CD4-positive, alpha-beta T cell treated with Interleukin-6 for 4 hours (primary cell): ENCODE results near the gene SUDS3.
"Not testable (repeated sequence)": the region's sequence is repeated elsewhere in the genome, so short reads cannot be mapped to it uniquely, and the experiment has no call there.

Source experiments
- DNase-seq: peaks from one replicate; pipeline ENCODE4 v3.0.0-alpha.2; 2020; ENCODE audit warnings: mixed read lengths

Gene SUDS3

DNA sequence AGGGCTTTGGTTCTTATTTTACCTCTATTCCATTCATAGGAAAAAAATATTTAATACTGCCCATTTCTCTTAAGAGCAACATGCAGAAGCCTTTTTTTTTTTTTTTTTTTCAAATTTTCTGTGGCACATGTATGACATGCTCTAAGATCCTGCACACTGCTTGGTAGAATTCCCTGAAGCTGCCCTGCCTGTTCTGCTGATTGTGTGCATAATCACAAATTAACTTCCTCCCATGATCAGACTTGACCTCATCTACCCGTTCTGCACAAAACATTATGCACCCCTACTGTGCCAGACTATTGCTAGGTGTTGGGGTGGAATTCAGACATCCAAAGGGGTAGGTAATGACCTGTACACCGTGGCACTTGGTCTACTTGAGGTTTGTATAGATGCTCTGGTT lies 22.2 kb downstream of the SUDS3 start:
- no peak for DNase-seq

DNA sequence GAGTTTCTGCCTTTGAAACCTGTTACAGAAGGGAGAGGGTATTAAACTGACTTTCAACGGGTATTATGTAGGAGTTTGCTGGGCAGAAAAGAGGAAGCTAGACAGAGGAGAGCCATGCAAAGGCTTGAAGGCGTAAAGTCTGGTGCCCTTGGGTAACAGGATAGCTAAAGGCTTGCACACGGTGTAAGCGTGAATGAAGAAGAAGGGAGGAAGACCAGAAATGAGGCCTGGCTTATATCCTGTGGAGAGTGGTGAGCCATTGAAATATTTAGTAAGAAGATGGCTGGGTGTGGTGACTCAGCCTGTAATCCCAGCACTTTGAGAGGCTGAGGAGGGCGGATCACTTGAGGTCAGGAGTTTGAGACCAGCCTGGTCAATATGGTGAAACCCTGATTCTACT lies 22.6 kb downstream of the SUDS3 start:
- no peak for DNase-seq

DNA sequence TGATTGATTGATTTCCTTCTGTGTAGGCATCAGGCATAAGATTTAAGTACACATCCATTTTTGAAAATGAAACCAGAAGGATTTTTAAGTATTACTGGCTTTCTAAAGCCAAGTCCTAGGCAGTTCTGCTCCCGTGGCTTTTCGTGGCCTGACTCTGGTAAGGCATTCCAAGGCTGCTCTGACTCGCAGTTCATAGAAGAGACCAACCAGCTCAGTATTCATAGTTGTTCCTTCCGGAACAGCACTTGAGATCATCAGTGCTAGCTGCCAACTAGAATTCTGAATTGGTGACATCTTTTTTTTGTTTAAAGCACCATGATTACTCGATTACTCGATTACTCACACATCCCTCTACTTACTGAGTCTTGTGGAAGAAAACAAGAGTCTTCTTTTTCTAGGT lies 25.9 kb downstream of the SUDS3 start:
- no peak for DNase-seq

DNA sequence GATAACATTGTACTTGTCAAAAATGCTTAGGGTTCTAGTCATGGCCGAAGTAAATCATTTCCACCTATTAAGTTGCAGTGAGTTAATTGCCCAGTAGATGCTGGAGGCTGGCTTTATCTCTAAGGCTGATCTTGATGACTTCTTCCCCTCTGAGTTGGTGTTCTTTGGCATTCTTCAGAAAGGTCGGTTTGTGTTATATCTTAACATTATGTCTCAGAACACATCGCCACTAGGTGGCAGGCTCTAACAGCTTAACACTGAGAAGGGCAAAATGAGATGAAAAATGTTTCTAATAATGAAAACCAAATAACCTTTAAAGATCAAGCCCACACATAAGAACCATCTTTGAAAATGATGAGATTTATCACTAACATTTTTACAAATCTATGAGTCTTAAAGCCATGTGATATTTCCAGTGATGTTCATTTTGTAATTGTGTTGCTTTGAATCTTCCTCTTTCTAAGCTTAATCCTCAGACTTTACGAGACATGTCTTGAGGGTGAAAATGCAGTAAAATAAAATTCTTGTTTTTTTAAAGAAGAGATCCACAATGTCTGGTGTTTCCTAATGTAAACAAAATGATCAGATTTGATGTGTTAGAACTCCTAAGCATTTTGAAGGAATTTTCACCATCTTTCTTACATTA lies 28.6 kb downstream of the SUDS3 start:
- DNase-seq: peak; percentile 57

DNA sequence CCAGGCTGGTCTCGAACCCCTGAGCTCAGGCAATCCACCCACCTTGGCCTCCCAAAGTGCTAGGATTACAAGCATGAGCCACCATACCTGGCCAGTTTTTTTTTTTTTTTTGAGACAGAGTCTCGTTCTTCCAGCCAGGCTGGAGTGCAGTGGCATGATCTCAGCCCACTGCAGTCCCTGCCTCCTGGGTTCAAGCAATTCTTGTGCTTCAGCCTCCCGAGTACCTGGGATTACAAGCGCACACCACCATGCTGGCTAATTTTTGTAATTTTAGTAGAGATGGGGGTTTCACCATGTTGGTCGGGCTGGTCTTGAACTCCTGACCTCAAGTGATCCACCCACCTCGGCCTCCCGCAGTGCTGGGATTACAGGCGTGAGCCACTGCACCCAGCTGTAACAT lies 31.9 kb downstream of the SUDS3 start:
- DNase-seq: not testable (repeated sequence)

DNA sequence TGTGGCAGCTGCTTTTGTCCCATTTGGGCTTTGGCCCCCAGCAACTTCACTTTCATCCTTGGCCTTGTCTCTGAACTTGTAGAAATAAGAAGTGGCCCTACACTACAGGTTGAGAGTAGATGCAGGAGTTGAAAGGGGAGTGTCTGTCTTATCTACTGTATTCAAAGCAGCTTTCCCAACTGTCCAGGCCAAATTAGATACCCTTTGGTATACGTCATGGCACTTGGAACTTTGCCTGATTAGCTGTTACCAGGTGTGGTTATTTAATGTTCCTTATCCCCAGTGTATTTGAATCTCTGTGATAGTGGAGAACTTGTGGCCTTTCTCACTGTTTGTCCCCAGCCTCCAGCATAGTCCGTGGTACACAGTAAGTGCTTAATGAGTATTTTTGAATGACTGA lies 33.5 kb downstream of the SUDS3 start:
- no peak for DNase-seq

DNA sequence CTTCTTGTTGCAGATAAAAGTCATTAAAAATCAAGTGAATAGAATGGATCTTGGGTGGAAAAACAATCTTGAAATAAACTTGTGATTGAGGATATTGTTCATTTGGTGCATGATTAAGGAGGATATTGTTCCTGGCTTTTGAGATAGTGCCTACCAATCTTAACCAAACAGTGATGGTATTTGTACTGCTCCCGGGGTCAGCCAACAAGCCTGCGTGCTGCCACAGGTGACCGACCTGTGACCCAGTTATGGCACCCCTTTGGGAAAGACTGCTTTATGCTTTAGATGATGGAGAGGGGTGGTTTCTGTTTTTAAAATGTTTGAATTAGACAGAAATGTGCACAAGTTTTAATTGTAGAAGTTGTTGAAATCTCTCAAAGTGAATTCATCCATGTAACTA lies 41.6 kb downstream of the SUDS3 start:
- DNase-seq: no peak

DNA sequence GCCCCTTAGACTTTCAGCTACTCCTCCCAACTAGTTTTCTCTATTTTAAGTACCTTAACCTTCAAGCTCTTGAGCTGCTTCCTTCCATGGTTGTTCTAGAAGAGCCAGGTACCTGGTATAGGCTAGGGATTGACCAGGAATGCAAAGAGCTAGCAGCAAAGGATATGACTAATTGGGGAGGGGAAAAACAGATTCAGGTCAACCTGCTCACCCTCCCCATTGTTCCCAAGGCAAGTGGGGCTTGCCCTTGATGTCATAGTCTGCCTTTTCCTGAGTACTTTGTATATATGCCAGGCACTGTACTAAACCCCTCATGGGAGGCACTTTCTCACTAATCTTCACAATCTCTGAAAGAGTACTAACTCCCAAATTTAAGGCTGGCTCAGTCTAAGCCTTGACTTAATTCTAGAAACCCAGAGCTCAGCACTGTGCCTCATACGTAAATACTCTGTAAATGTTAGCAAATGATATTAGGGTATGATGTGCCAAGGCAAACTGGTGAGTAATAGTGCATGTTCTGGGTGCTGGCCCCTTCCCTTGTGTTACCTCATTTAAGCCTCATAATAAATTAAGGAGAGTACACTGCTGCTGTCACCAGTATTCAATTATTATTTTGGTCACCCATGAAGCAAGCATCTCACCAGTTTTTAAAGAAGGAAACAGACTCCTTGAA lies 42.2 kb downstream of the SUDS3 start:
- no peak for DNase-seq

DNA sequence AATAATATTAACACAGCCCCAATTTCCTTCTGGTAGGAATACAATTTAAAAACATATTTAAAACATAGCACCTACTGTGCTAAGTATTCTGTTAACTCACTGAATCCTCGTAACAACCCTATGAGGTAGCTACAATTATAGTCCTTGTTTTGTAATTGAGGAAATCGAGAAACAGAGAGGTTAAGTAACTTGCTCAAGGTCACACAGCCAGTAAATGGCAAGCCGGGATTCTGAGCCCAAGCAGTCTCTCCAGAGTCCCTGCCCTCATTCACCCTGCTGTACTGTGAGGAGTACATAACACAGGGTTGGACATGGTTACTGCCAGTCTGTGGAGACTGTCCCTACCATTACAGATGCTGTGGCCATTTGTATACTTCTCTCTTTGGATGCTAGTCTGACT lies 44.3 kb downstream of the SUDS3 start:
- no peak for DNase-seq

DNA sequence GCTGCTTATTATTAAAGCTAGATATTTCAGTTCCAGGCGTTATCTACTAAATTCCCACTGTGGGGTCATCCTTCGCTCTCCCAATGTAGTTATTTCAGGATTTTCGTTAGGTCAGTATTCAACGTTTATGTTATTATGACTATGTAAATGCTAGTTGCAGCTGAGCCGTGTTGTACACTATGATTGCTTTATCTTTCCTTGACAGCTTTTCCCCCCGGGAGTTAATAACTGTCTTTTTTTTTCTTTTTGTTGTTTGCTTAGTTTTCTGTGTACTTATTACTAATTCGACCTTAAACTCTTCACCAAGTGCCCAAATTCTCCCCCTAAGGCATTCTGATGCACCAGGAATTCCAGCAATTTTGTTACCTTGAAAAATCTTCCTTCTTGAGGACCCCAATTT lies 48.5 kb downstream of the SUDS3 start:
- no peak for DNase-seq

DNA sequence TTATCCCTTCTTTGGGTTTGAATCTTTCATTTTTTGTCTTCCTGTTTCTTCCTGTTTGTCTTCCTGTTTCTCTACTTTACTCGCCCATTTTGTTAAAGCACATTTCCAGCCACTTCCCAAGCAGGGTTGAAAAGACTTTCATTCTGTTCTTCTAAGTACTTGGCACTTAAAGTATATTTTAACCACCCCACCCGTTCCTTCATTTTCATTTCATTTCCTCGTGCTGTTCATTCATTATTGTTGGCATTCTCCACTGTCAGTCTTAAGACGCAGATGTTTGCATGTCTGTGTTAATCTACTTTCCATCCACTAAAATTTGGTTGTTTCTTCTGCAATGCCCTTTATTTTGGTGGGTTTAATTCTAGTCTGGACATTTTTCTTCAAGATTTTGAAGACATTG lies 49.0 kb downstream of the SUDS3 start:
- DNase-seq: no peak

DNA sequence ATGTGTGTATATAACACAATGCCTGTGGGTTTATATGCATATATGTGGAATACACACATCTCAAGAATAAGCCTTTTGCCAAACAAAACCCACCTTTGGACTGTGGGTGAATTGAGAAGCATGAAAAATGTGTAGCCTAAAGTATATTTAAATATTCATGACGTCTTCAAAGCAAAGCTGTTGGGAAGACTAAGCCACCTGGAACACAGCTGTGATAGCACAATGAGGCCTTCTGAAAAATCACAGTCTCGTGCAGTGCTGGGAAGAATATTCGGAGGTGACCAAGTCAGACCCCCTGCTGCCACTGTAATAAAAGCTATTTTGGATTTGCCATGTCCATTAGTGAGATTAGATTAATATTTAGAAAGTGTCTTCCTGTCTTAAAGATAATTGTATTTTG lies 51.5 kb downstream of the SUDS3 start:
- no peak for DNase-seq

DNA sequence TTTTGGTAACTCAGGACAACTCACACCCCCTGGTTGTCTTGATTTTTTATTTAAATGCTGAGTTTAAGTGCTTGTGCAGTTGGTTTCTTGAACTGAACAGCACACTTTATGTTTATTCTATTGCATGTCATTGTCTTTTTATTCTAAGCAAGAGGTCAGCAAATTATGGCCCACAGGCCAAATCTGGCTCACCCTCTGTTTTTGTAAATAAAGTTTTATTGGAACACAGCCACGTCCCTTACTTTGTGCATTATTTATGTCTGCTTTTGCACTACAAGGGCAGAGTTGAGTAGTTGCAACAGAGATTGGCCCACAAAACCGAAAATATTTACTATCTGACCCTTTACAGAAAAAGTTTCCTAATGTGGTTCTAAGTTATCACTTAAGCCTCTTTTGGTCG lies 52.3 kb downstream of the SUDS3 start:
- no peak for DNase-seq

DNA sequence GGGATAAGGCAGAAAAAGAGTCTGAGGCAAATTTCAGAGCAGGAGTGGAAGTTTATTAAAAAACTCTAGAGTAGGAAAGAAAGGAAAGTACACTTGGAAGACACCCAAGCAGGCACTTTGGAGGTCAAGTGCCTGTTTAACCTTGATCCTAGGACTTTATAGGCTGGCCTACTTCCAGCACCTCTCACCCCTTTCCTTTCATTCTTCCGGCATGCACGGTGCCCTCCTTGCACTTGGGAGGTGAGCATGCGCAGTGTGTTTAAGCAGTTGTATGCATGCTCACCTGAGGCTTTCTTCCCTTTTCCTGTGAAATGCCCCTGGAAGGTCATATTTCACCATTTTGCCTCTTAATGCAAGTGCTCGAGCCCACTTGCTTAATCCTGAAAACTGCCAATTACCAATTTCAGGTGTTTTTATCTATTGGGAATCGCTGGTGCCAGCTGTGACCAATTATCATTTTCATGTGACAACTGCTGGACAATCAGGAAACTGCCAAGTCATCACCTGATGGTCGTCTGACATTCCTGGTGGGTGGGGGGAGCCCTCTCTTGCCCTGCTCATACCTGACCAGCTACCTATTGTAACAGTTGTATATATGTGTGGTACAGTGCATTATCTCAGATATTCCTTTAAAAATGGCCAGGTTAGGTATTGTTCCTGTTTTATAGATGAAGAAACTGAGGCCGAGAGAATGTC lies 53.5 kb downstream of the SUDS3 start:
- no peak for DNase-seq

DNA sequence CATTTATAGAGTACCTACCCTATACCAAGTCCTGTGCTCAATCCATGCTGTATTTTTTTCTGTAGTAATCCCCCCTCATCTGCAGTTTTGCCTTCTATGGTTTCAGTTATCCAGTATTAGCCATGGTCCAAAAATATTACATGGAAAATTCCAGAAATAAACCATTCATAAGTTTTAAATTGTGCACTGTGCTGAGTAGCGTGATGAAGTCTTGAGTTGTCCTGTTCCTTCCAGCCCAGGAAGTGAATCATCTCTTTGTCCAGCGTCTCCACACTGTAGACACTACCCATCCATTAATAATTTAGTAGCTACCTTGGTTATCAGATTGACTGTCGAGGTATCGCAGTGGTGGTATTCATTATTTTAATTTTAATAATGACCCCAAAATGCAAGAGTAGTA lies 54.2 kb downstream of the SUDS3 start:
- no peak for DNase-seq

DNA sequence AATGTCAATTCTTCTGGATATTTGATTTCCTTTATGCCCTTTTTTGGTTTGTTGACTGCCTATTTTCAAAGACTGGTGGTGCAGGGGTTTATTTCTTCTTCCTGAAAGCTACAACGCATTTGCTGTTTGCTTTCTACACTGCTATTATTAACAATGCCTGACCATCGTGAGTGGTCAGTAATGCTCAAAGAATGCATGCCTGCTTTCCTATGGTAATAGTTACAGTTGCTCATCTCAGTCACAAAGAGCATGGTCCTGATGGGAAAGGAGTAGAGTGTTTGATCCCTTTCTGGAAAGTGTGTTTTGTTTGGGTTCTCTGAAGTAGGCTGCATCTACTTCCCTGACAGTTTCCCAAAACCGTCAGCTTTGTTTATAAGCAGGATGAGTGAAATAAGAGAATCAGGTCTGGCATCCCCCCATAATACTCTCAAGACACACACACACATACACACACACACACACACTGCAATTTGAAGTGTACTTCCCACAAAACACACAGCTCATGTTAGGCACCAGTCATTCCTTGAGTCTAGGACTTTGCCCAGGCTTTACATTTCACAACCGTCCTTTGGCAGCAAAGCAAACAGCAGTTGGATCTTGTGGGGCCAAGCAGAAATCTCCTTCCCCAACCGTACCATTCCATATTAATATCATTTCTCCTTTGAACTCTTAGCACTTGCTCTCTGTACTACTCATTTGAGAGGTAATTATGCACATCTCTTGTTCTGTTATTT lies 56.6 kb downstream of the SUDS3 start:
- DNase-seq: no peak

DNA sequence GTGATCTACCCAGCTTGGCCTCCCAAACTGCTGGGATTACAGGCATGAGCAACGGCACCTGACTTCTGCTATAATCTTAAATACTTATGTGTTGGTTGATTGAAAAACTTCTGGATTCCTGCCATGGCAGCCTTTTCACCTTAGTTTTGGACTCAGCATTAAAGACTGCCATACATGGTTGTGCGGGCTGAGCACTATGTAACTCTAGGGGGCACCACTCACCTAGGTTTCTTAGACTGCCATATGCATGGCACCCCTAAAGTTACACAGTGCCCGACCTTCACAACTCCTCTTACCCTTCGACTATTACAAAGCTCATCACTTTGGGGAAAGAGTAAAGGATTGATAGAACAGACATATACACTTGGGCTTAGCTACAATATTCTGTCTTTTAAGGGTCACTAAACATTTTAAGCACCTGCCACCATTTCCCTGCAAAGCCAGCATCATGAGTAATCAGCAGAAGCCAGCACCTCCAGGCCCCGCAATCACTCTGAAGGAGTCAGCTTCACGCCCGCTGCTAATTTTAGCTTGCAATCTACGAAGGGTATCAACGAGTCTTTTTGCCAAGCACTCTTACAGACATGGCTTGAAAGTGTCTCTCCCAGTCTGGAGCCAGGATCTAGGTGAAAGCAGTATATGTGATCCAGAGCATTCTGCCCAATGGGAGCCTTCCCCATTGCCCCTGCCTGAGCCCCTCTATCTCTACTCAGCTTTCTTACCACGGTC lies 59.8 kb downstream of the SUDS3 start:
- DNase-seq: no peak

DNA sequence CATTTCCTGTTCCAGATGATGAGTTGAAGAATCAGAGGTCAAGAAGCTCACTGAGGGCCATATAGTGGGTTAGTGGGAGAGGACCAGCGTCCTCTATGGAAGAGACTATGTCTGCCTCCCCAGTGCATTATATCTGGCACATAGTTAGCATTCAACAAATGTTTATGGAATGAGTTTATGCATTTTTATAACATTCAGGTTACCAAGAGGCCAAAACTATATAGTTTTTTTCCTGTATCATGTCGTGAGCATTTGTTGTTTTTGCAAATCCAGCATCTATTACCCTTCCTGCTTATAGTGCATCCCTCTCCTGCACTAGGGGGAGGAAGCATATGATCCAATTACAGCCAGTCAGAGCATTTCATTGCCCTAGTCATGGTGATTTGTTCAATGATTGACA lies 60.6 kb downstream of the SUDS3 start:
- no peak for DNase-seq

DNA sequence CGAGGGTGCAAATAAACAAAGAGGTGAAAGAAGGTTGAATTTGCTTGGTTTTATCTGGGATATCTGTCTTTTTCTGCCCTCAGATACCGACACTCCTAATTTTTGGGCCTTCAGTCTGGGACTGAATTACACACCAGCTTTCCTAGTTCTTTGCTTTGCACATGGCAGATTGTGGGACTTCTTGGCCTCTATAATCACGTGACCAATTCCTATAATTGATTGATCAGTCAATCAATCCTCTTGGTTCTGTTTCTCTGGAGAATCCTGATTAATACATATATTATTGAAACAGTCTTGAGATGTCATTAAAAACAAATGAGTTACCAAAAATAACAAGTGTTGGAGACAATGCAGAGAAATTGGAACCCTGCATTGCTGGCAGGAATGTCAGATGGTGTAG lies 62.7 kb downstream of the SUDS3 start:
- DNase-seq: no peak

DNA sequence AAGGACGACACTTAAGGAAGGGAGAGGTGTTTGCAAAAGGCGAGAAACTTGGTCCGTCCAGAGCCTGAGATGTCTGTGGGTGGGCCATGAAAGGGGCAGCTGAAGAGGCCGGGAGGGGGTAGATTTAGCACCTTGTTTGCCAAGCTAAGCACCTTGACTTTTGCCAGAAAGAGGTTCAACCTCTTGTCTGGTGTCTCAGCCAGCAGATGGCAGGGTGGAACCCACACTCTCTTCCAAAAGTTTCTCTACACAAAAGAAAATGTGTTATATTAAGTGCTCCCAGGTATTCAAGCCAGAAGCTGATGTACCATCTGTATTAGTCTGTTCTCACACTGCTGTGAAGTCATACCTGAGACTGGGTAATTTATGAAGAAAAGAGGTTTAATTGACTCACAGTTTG lies 69.9 kb downstream of the SUDS3 start:
- no peak for DNase-seq

DNA sequence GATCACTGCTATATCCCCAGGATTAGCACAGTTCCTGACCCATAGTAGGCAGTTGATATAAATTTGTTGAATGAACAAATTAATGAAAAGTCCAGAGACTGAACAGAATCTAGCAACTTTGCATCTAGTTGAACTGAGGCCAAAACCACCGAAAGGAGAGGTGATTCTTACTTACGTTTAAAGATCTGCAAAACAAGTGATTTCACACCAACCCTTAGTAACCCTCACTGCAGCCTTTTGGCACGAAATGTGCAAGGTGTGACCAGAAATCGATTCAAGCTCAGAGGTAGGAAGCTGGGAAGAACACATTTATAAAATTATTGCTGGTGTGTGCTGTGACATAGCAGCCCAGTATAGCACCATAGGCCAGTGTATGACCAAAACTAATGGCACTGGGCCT lies 70.8 kb downstream of the SUDS3 start:
- DNase-seq: no peak

DNA sequence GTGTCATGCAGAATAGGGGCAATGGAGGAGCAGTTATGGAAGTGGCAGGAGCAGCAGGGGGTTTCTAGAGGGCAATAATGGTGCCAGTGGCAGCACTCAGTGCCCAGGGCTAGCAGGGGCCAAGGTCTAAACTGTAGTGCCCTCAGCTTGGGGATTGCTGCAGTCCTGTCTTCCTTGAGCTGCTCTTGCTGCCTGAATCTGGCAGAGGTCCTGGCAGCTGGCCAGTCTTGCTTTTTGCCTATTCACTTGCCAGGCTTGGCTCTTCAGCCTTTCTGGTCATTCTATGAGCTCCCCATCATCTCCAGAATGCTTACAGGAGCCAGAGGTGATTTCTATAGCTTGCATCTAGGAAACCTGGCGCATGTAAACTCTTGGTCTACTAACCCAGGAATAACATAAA lies 72.0 kb downstream of the SUDS3 start:
- DNase-seq: no peak

DNA sequence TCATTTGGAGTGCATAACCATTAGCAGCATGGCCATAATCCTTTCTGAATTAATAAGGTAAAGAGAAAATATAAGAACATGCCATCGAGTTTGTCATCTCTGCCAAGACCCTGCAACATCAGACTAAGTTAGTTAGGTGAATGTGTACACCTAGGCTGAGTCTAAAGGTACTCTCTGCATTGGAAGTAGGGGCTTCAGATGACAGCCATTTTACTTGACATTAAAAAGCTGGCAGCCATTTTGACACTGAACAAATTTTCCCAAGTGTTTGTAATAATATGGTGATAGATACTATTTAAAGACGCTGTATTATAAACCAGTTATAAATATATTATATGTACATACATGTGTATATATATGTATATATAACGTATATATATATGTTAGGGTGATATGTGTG lies 79.0 kb downstream of the SUDS3 start:
- DNase-seq: no peak
